ENCODE measurements around the gene KRT76. TPM values are rescaled to one million over a fixed set of nuclear protein-coding genes. Genes with fewer than 3 reads are reported as not detected.

The KRT76 gene
- total RNA-seq, 4 donors from 2014 or later: not detected

- no peak for TF ChIP-seq CTCF (IDR thresholded peaks at IDR 0.05)
- Histone ChIP-seq H3K4me1 (no peaks in the 10 kb centered on the region), H3K27me3 (no peaks in the 10 kb centered on the region), H3K27ac (no peak overlapping the region), H3K4me3 (no peak overlapping the region), H3K36me3 (no peaks in the 10 kb centered on the region), H3K9me3 (no peaks in the 10 kb centered on the region)
- no peak for DNase-seq
- intact Hi-C loops (cut with DNase I; ENCODE audit: low total_unique reads): no loop called here
These were observed 55.2 kb downstream of the KRT76 start for GRCh38 chr12:52721838-52722470.

GRCh38 chr12:52720365-52720886, 56.7 kb downstream of the KRT76 start:
- H3K4me1 ChIP-seq: no peaks in the 10 kb centered on the region
- DNase-seq: no peak
- H3K27ac ChIP-seq: no peak overlapping the region
- H3K9me3 ChIP-seq: no peaks in the 10 kb centered on the region
- no peaks in the 10 kb centered on the region for H3K27me3 ChIP-seq
- no peak overlapping the region for H3K4me3 ChIP-seq
- no peak for TF ChIP-seq CTCF (IDR thresholded peaks at IDR 0.05)
- no peak for TF ChIP-seq POLR2A (IDR thresholded peaks at IDR 0.05)
- intact Hi-C loops (cut with DNase I; ENCODE audit: low total_unique reads): no loop called here
- H3K36me3 ChIP-seq: no peaks in the 10 kb centered on the region

Small RNA genes lying within 50 kb of the gene (small RNA-seq; reads per million reads assigned to genes)
- gene AC107016.2: not detected

Other genes starting within 250 kb of the KRT76 start
- gene KRT71, start 224.2 kb downstream of the KRT76 start, total RNA-seq: not detected
- gene KRT74, start 203.5 kb downstream of the KRT76 start, total RNA-seq: not detected
- under 1 TPM in 1 of 4 donors, not detected in 3; 0.51 TPM for gene KRT72, start 175.9 kb downstream of the KRT76 start, total RNA-seq
- not detected for gene KRT73, start 158.8 kb downstream of the KRT76 start, total RNA-seq
- not detected for gene KRT2, start 125.1 kb downstream of the KRT76 start, total RNA-seq
- gene KRT1, start 96.9 kb downstream of the KRT76 start, total RNA-seq: 1 to 10 TPM in 1 of 4 donors, under 1 TPM in 1, not detected in 2; 0.88 to 1.5 TPM
- gene KRT77, start 73.8 kb downstream of the KRT76 start, total RNA-seq: not detected
- gene KRT3, start 18.8 kb upstream of the KRT76 start, total RNA-seq: not detected
- not detected for gene KRT4, start 36.8 kb upstream of the KRT76 start, total RNA-seq
- gene KRT79, start 57.0 kb upstream of the KRT76 start, total RNA-seq: not detected
- gene KRT78, start 71.6 kb upstream of the KRT76 start, total RNA-seq: not detected
- 10 to 100 TPM in 3 of 4 donors, 1 to 10 TPM in 1; 9.1 to 46.2 (median 36.5) TPM for gene KRT8, start 127.7 kb upstream of the KRT76 start, total RNA-seq
- 10 to 100 TPM in 3 of 4 donors, 1 to 10 TPM in 1; 2.6 to 69.2 (median 17.8) TPM for gene KRT18, start 171.8 kb upstream of the KRT76 start, total RNA-seq
- gene EIF4B, start 229.1 kb upstream of the KRT76 start, total RNA-seq: 1,000 to 10,000 TPM in 1 of 4 donors, 100 to 1,000 TPM in 3; 388 to 1,076 (median 585) TPM

Data from uterus (tissue), 4 donors.